ENCODE results near the gene PDE11A. TPM values are rescaled to one million over a fixed set of nuclear protein-coding genes. Genes with fewer than 3 reads are reported as not detected.

The PDE11A gene
- total RNA-seq, 1 experiment from 2014 or later = not detected

- BruUV-seq (replicated peaks) = no TSS peak
- ChIA-PET POLR2A (no interaction called here), CTCF (no interaction called here)
- TF ChIP-seq CTCF (IDR thresholded peaks at IDR 0.05; ENCODE audit: unreplicated experiment) = no peak
- Mint-ChIP-seq H3K4me3 (ENCODE audit: unreplicated experiment) (no peak overlapping the region), H3K27ac (ENCODE audit: low read depth, unreplicated experiment) (no peak overlapping the region), H3K9me3 (ENCODE audit: unreplicated experiment) (no peaks in the 10 kb centered on the region), H3K27me3 (ENCODE audit: insufficient read depth, unreplicated experiment) (no peaks in the 10 kb centered on the region), H3K36me3 (ENCODE audit: insufficient read depth, unreplicated experiment) (no peaks in the 10 kb centered on the region), H3K4me1 (ENCODE audit: insufficient read depth, unreplicated experiment) (no peaks in the 10 kb centered on the region)
- intact Hi-C loops (cut with micrococcal nuclease) = no loop called here
- DNase-seq (ENCODE audit: unreplicated experiment) = no peak
Observed at GRCh38 chr2:177747384-177747783, 325.2 kb downstream of the PDE11A start.

GRCh38 chr2:177746358-177746757, 326.2 kb downstream of the PDE11A start:
- BruUV-seq (replicated peaks) = no TSS peak
- TF ChIP-seq CTCF (IDR thresholded peaks at IDR 0.05; ENCODE audit: unreplicated experiment) = no peak
- no peaks in the 10 kb centered on the region for H3K36me3 Mint-ChIP-seq (ENCODE audit: insufficient read depth, unreplicated experiment)
- no peak overlapping the region for H3K4me3 Mint-ChIP-seq (ENCODE audit: unreplicated experiment)
- H3K4me1 Mint-ChIP-seq (ENCODE audit: insufficient read depth, unreplicated experiment) = no peaks in the 10 kb centered on the region
- POLR2A ChIA-PET = no interaction called here
- intact Hi-C loops (cut with micrococcal nuclease) = no loop called here
- no peak for DNase-seq (ENCODE audit: unreplicated experiment)
- CTCF ChIA-PET = interaction anchor here (0.6 kb wide), 1 partner anchor 21 kb away, joined by 3 read pairs; no protein-coding TSS in a partner anchor
- no peaks in the 10 kb centered on the region for H3K27me3 Mint-ChIP-seq (ENCODE audit: insufficient read depth, unreplicated experiment)
- H3K27ac Mint-ChIP-seq (ENCODE audit: low read depth, unreplicated experiment) = no peak overlapping the region
- no peaks in the 10 kb centered on the region for H3K9me3 Mint-ChIP-seq (ENCODE audit: unreplicated experiment)

GRCh38 chr2:177745531-177745930, 327.0 kb downstream of the PDE11A start:
- CTCF ChIA-PET = no interaction called here
- DNase-seq (ENCODE audit: unreplicated experiment) = no peak
- H3K9me3 Mint-ChIP-seq (ENCODE audit: unreplicated experiment) = no peaks in the 10 kb centered on the region
- no peaks in the 10 kb centered on the region for H3K36me3 Mint-ChIP-seq (ENCODE audit: insufficient read depth, unreplicated experiment)
- H3K4me1 Mint-ChIP-seq (ENCODE audit: insufficient read depth, unreplicated experiment) = no peaks in the 10 kb centered on the region
- H3K27ac Mint-ChIP-seq (ENCODE audit: low read depth, unreplicated experiment) = no peak overlapping the region
- no peak for TF ChIP-seq CTCF (IDR thresholded peaks at IDR 0.05; ENCODE audit: unreplicated experiment)
- no TSS peak for BruUV-seq (replicated peaks)
- POLR2A ChIA-PET = no interaction called here
- no peak overlapping the region for H3K4me3 Mint-ChIP-seq (ENCODE audit: unreplicated experiment)
- intact Hi-C loops (cut with micrococcal nuclease) = no loop called here
- no peaks in the 10 kb centered on the region for H3K27me3 Mint-ChIP-seq (ENCODE audit: insufficient read depth, unreplicated experiment)

DNA sequence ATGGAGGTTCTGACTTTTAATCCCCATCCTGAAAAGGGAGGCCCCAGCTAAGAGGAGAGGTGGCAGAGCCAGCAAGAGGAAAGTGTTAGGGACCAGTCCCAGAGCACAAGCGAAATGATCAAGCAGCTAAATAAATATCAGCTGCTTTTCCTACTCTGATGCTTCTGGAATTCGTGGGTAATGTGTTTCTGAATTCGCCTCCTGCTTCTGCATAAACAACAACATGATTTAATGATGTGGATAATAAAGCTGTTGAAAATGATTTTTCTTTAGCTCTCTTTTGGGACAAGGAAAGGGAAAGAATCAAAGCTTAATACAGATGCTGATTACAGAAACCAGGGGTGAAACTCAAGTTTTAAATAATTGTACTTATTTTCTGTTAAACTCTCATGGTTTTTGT, 329.7 kb downstream of the PDE11A start:
- Mint-ChIP-seq H3K27ac (ENCODE audit: low read depth, unreplicated experiment) (no peak overlapping the region), H3K36me3 (ENCODE audit: insufficient read depth, unreplicated experiment) (no peaks in the 10 kb centered on the region), H3K4me3 (ENCODE audit: unreplicated experiment) (no peak overlapping the region), H3K4me1 (ENCODE audit: insufficient read depth, unreplicated experiment) (no peaks in the 10 kb centered on the region), H3K9me3 (ENCODE audit: unreplicated experiment) (no peaks in the 10 kb centered on the region), H3K27me3 (ENCODE audit: insufficient read depth, unreplicated experiment) (no peaks in the 10 kb centered on the region)
- intact Hi-C loops (cut with micrococcal nuclease) = no loop called here
- no peak for DNase-seq (ENCODE audit: unreplicated experiment)
- POLR2A ChIA-PET = no interaction called here
- no peak for TF ChIP-seq CTCF (IDR thresholded peaks at IDR 0.05; ENCODE audit: unreplicated experiment)
- CTCF ChIA-PET = interaction anchor here (0.6 to 1.8 kb wide), 9 partner anchors 9 to 253 kb away, joined by 3 to 5 read pairs (median 4); no protein-coding TSS in a partner anchor
- BruUV-seq (replicated peaks) = no TSS peak

All from MCF 10A (cell line).